ENCODE measurements around the gene TPH2.
A peak's percentile ranks its signal among the peaks of the same experiment; 100 is the strongest.

TPH2 gene

DNA sequence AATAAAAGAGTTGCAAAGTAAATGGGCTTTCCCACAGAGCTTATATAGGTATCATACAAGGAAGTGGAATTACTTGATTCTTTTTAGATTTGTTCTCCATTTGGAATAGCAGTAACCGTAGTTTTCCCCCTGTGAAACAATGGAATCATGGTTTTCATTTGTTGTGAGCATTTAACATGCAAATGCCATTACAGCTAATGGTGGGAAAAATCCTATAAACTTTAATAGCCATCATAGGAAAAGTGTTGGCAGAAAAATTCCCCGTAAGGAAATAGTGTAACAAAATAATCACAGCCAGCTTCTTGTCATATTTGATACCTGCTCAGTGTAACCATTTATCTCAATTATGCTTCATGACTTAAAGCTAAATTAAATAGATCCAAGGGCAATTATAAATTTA lies 95.3 kb downstream of the TPH2 start:
- DNase-seq (ENCODE audit: low read depth) = no peak

DNA sequence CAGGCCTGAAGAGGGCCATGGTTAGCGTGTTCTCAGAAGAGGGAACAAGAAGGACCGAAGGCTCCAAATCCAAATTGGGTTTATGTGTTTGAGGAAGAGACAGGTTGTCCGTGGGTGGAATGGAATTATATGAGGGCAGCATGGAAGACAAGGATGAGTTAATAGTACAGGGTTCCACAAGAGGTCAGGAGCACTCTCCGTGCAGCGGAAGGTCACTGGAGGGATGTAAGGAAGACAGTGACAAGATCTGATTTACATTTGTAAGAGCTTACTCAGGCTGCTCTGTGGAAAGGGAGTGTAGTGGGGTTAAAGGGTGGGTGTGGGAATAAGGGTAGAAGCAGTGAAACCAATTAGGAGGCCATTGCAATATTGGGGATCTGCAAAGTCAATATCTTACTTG lies 97.0 kb downstream of the TPH2 start:
- DNase-seq (ENCODE audit: low read depth) = no peak

DNA sequence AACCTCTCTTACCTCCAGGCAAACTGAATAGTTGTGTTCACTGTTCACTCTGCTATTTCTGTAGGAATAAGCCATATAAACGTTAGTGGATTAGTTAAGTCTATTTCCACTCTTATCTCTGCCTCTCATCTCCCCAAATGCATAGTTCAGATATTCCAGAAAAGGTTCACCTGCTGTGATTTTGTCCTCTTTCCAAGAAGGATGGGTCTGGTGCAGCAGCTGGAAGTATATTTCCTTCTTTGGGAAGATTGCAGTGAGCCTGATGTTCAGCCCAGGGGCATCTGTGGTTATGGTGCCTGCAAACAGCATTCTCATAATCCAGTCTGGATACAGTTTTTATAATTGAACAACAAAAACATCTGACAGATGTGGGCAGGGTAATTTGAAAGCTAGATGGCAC lies 97.7 kb downstream of the TPH2 start:
- DNase-seq (ENCODE audit: low read depth) = no peak

DNA sequence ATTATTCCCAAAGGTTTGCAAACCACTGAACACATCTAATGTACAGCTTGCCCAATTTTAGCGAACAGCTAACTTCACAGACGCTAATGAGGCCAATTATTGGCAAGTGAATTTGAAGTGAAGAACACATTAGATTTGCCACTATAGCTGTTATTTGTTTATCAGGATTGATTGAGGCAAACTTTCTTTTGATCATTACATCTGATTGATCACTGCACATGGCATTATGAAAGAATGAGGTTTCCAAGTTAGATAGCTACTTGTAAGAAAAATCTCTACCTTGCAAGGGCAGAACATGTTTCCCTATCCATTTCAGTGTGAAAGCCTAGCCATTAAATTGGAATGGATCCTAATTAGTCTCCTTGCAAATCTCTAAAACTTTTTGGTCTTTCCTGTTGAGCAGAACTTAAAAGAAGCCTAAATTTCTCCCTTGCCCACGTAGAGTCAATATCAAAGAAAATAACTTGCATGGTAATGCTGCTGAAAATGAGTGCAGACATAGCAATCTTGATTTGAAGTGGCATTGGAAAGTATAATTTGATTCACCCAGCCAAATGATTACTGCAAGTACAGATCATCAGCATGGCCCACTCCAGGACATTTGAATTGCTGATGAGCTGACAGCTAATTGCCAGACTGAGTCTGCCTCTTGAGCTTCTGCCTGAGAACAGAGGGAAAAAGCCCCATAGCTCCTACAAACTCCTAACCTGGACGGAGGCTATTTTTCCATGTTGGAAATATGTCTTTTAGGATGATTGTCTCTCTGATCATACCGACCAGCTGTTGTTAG lies 98.6 kb downstream of the TPH2 start:
- no peak for DNase-seq (ENCODE audit: low read depth)

DNA sequence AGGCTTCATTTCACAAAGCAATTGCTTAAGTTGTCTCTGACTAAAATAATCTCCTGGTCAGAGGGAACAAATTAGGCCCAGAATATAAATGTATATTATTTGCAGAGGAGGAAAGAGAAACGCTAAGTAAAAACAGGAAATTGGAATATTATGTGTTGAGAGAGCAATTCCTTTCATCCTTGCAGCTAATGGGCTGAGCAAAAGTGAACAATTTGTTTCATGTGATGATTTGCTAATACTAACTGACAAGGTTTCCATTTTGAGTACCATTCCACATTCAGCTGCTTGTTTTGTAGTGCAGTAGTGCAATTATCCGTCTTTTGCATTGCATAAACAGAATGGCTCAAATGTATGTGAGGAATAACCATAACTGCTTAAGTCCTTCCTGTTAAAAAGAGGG lies 103.2 kb downstream of the TPH2 start:
- no peak for DNase-seq (ENCODE audit: low read depth)

DNA sequence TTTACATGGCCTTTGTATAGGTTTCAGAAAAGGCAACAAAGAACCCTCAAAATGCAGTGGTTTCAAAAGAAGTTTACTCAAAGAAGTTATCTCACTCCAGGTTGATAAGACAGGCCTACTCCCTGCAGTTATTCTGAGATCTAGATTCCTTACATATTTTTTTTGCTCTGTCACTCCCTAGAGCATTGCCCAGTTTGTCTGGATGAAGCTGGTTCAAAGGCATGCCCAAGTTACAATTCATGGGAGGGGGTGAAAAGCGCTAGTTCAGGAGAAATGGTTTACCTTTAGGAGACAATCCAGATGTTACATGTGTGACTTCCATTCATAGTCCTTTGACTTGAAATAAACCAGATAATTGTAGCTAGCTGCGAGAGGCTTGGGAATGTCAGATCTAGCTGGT lies 115.0 kb downstream of the TPH2 start:
- DNase-seq (ENCODE audit: low read depth) = no peak

DNA sequence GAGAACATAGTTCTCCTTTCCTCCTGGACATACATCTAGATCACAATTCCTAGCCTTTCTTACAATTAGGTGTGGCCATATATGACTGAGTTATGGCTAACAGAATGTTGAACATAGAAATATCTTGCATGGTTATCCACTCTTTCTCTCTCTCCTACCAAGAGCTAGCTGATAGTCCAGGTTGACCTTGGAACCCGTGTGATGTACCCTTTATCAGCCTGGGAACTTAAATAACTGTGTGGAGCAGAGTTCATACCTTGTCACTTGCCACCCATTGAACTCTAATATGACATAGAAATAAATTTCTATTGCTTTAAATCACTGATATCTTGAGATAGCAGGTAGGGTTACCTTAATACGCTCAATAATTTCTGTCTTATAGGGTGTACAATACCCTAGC lies 115.9 kb downstream of the TPH2 start:
- DNase-seq (ENCODE audit: low read depth) = no peak

GRCh38 chr12:72057330-72057914 lies 118.8 kb downstream of the TPH2 start:
- DNase-seq (ENCODE audit: low read depth) = peak; percentile 5

DNA sequence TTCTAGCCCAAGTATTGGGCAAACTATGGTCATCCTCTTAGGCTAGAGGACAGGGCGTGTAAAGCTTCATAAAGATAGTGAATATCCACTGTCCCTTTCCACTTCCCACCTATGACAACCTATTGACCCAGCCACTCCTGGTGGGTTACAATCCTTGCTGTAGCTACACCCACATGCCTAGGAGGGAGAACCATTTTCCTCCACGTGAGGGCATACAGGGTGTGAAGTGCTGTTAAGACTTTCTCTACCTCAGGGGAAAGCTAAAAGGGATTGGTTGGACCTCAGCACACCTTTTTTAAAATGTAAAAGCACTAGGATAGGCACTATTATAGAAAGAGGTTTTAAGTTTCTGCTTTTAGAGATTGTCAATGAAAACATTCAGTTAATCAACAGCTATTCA lies 124.4 kb downstream of the TPH2 start:
- no peak for DNase-seq (ENCODE audit: low read depth)

DNA sequence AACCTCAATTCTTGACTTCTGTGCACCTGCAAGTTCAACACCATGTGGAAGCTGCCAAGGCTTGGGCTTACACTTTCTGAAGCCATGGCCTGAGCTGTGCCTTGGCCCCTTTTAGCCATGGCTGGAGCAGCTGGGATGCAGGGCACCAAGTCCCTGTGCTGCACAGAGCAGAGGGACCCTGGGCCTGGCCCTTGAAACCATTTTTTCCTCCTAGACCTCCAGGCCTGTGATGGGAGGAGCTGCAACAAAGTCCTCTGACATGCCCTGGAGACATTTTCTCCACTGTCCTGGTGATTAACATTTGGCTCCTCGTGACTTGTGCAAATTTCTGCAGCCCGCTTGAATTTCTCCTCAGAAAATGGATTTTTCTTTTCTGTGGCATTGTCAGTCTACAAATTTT lies 132.4 kb downstream of the TPH2 start:
- DNase-seq (ENCODE audit: low read depth) = no peak

DNA sequence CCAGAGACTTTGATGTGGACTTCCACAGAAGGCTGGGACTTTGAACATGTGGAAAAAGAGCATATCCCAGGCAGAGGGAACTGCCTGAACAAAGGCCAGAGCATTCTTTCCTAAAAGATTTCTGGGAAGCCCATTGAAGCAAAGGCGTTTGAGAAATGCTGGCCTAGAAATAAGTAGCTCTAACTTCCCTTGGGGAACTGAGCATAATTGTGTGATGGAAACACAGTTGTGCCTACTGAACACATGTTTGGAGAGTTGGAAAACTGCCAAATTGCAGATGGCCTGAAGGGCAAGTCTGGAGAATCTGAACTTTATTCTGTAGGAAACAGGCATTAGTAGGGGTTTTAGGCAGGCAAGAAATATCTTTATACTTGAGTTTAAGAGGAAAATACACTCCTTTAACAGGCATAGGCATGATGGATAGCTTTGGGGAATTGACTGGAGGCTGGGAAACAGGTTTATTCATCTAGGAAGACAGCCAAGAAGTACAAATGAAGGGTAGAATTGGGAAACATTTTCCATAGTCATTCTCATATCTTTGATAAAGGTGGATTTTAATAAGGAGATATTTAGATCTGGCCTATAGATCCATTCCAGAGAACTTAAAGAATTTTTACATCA lies 134.1 kb downstream of the TPH2 start:
- no peak for DNase-seq (ENCODE audit: low read depth)

GRCh38 chr12:72074065-72074464 lies 135.4 kb downstream of the TPH2 start:
- no peak for DNase-seq (ENCODE audit: low read depth)

- no peak for DNase-seq (ENCODE audit: low read depth)
These were observed 136.3 kb downstream of the TPH2 start for GRCh38 chr12:72074956-72075355.

- DNase-seq (ENCODE audit: low read depth) = no peak
These were observed 136.8 kb downstream of the TPH2 start for GRCh38 chr12:72075401-72075800.

DNA sequence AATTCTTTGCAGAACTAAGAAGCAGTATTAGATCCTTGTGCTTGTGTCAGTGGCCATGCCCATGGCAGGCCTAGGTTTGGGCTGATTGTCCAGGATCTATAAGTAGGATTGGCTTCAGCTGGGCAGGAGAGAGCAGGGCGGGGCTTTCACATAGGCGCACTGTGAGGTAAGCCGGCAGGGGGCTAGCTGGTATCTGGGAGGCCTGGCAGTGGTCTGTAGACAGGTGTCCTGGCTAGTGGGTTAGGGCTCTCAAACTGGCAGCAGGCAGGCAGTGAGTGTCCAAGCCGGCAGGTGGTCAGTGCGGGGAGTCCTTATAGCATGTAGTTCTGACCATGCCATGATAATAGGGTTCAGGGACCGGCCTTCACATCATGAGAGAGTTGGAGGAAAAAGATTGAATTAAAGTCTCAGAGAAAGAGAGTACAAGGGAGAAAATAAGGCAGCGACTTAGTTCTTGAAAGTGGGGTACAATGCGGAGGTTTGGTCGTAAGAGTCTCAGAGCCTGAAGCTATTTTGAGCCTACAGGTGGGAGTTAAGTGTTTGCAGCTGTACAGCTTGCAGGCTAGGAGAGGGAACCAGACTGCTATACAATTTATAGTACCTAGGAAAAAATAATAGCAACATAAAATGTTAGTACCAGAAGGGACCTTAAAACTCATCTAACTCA lies 137.4 kb downstream of the TPH2 start:
- no peak for DNase-seq (ENCODE audit: low read depth)

DNA sequence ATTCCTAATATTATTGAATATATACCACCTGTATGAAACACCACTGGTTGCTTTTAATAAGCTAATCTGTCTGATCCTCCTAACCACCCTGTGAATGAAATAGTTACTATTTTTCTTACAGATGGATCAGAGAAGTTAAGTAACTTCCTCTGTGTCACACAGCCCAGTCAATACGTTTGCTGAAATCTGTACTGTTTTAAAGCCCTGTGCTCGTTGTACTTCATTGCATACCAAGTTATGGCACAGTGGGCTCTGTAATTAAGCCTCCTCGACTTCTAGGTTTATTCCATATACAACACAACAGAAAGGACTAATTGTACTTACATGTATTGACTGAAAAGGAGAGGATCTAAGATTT lies 137.9 kb downstream of the TPH2 start:
- DNase-seq (ENCODE audit: low read depth) = no peak

DNA sequence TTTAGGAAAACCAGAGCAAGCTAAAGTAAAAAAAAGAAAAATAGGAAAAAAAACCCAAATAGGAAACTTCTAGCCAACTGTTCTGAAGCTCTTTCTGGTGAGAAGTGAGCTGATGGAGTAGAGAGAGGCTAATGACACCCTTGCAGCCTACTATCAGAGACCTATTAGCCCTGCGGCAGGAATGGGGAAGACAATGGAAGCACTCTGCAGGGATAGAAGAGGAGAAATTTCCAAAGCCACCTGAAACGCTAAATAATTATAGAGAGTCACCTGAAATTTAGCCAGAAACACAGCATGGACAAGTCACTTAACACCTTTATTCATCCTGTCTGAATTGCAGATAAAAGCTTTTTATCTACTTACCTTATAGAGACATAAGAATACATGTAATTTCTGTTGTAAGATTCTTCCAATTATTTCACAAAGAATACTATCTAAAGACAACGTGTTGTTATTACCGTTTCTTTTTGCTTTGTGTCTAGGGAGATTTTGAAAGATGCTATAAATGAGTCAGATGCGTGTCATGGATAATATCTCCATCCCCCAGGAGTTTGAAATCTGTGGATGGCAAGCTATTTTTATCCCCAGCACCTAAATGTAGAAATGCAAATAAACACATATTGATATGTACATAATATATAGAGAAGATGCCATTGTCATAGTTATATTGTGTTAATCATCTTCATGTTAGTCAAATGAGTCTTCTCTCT lies 138.6 kb downstream of the TPH2 start:
- DNase-seq (ENCODE audit: low read depth) = no peak

- no peak for DNase-seq (ENCODE audit: low read depth)
These were observed 143.1 kb downstream of the TPH2 start for GRCh38 chr12:72081777-72082176.
